Tibial nerve (tissue), 4 donors: Measurements from ENCODE around the gene WNT3A. TPM values are rescaled to one million over a fixed set of nuclear protein-coding genes. Genes with fewer than 3 reads are reported as not detected.
A peak's percentile ranks its signal among the peaks of the same experiment; 100 is the strongest.

Source experiments
- DNase-seq, 2 donors: peaks; one replicate each; pipeline ENCODE4 v3.0.0-alpha.2; 2019; ENCODE audit warnings: low spot score in 2 of 2
- H3K27ac ChIP-seq, 4 donors: fragments of 200-600 bp; sonication (generic) in 3 of 4; one replicate each; pipeline ENCODE4 v1.5.1; 2017 to 2019; ENCODE audit warnings: mild to moderate bottlenecking in 1 of 4
- H3K27me3 ChIP-seq, 2 donors: fragments of 200-600 bp; sonication (generic) in 1 of 2; one replicate each; pipeline versions ENCODE4 v1.5.1 to v1.6.0; 2017 to 2019
- H3K36me3 ChIP-seq, 3 donors: fragments of 200-600 bp; sonication (generic); one replicate each; pipeline ENCODE4 v1.5.1; 2018 to 2019
- H3K4me1 ChIP-seq, 4 donors: fragments of 200-600 bp; sonication (generic) in 3 of 4; one replicate each; pipeline ENCODE4 v1.5.1; 2017 to 2019
- H3K4me3 ChIP-seq, 4 donors: fragments of 200-600 bp; sonication (generic) in 3 of 4; one replicate each; pipeline ENCODE4 v1.5.1; 2017 to 2019; ENCODE audit warnings: mild to moderate bottlenecking in 1 of 4, moderate library complexity in 1 of 4
- H3K9me3 ChIP-seq, 4 donors: fragments of 200-600 bp; sonication (generic) in 3 of 4; one replicate each; pipeline ENCODE4 v1.5.1; 2017 to 2019
- EP300 ChIP-seq, 2 donors: sonication (generic); formaldehyde crosslinking; IDR thresholded peaks; one replicate each; pipeline ENCODE4 v1.6.1; 2017; ENCODE audit warnings: antibody characterized with exemption in 2 of 2, mild to moderate bottlenecking in 1 of 2
- POLR2A ChIP-seq, 2 donors: fragments of 450-650 bp; IDR thresholded peaks; one replicate each; pipeline ENCODE4 v1.6.1; 2017; ENCODE audit warnings: antibody characterized with exemption in 2 of 2, mild to moderate bottlenecking in 2 of 2, moderate library complexity in 2 of 2
- WGBS, 2 donors: methylation state at CpG; one replicate each; pipeline ENCODE4 v1.1.5; 2018; 5-methylcytosine and 5-hydroxymethylcytosine counted together
- total RNA-seq, 4 donors: library from RNA; depleted of rRNA; stranded (reverse); fragments of >200 nt; gene quantifications; one replicate each; pipeline ENCODE4 v1.1.0, GENCODE V29; 2016
- TF ChIP-seq, protein P1 (sequence below), 5 experiments: fragments of 200-600 bp in 3 of 5; fragments of 450-650 bp in 2 of 5; sonication (generic) in 3 of 5; IDR thresholded peaks; one replicate each; pipeline ENCODE4 v1.5.1; 2016 to 2019; ENCODE audit warnings: antibody characterized with exemption in 5 of 5, mild to moderate bottlenecking in 3 of 5, moderate library complexity in 2 of 5

Gene WNT3A
- total RNA-seq, 4 donors from 2014 or later, result not detected

DNA sequence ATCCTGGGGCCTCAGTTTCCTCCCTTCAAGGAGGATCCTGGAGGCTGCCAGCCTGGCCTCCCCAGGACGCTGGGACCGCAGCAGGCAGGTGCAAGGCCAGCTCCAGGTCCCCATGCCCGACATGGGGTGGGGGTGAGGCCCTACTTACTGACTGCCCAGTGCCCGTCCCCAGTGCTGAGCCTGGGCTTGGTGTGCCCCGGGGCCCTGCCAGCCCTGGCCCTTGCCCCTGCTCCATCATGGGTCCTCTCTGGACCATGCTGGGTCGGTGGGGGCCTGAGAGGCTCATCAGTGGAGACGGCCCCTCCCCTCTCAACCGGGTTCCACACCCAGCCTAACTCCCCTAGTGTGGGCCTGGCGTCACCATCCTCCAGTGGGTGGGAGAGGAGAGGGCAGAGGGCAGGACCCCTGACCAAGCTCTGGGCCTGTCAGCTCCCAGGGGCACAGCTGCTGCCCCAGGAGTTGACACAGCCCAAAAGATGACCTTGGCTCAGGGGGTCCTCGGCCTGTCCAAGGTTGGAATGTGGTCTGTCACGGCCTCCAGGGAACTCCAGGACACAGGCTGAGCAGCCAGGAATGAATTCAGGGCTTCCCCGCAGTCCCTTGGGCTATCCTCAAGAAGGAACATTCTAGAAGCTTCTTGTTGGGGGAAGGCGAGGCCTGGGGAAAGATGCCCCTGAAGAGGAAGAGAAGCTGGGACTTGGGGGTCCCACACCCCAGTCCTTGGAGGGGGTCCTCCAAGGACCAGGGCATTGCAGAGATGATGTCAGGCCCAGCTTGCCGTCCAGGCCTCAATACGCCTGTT is 58.1 kb downstream of the WNT3A start:
- WGBS, 2 donors, result 59 to 60% methylated on average over 8 to 13 of the region's 15 CpGs

DNA sequence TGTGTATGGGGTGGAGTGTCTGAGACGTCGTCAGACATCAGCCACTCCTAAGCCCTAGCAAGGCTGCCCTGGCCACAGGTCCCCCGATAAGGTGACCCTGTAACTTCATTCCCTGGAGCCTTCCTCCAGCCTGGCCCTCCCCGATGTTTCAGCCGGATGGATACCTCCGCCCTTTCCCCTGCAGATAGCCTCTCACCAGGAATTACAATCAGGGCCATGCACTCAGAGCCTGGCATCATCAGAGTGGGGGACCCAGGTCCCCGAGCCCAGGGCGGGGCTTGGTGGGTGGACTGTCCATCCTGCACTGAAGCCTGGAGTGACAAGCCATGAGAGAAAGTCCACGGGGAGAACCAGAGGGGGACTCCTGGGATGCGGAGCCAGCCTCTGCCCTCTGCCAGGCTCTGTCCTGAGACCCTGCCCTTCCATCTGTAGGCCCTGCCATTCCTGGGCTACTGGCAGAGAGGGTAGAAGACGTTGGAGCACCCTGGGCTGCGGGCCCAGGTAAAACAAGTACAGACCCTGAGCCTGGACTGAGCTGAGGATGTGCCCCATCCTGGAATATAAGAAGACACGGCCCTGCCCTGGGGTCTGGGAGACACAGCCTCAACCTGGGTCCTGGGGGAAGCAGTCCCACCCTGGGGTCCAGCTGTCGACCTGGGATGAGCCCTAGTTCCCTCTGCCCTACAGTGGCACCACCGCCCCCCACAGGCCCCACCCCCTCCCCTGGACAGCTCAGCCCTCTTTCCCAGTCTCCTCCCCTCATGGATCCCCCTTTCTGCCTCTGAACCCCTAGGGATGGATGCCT is 58.9 kb downstream of the WNT3A start:
- no peaks in the 10 kb centered on the region for H3K36me3 ChIP-seq
- H3K4me3 ChIP-seq, result no peak overlapping the region
- H3K4me1 ChIP-seq, result peaks cover 0 to 5% (median under 1%) of the 10 kb centered on the region in 4 donors
- no peak for DNase-seq
- H3K27me3 ChIP-seq, result peaks cover 0 to 70% of the 10 kb centered on the region in 2 donors
- WGBS, 2 donors, result 69 to 71% methylated on average over 15 of the region's 15 CpGs
- H3K9me3 ChIP-seq, result no peaks in the 10 kb centered on the region
- no peak overlapping the region for H3K27ac ChIP-seq
- TF ChIP-seq EP300 (IDR thresholded peaks at IDR 0.05) (no peak), POLR2A (IDR thresholded peaks at IDR 0.05) (no peak)
- TF ChIP-seq, protein P1, sequence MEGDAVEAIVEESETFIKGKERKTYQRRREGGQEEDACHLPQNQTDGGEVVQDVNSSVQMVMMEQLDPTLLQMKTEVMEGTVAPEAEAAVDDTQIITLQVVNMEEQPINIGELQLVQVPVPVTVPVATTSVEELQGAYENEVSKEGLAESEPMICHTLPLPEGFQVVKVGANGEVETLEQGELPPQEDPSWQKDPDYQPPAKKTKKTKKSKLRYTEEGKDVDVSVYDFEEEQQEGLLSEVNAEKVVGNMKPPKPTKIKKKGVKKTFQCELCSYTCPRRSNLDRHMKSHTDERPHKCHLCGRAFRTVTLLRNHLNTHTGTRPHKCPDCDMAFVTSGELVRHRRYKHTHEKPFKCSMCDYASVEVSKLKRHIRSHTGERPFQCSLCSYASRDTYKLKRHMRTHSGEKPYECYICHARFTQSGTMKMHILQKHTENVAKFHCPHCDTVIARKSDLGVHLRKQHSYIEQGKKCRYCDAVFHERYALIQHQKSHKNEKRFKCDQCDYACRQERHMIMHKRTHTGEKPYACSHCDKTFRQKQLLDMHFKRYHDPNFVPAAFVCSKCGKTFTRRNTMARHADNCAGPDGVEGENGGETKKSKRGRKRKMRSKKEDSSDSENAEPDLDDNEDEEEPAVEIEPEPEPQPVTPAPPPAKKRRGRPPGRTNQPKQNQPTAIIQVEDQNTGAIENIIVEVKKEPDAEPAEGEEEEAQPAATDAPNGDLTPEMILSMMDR (IDR thresholded peaks at IDR 0.05), result no peak

More for the DNA sequence above, 58.1 kb downstream of the WNT3A start:
- Histone ChIP-seq H3K4me1 (peaks cover 0 to 13% (median 4%) of the 10 kb centered on the region in 4 donors), H3K27me3 (peaks cover 0 to 78% of the 10 kb centered on the region in 2 donors), H3K36me3 (no peaks in the 10 kb centered on the region), H3K27ac (no peak overlapping the region), H3K4me3 (no peak overlapping the region), H3K9me3 (no peaks in the 10 kb centered on the region)
- TF ChIP-seq POLR2A (IDR thresholded peaks at IDR 0.05), result no peak
- TF ChIP-seq, protein P1 (IDR thresholded peaks at IDR 0.05), result no peak
- TF ChIP-seq EP300 (IDR thresholded peaks at IDR 0.05), result no peak
- no peak for DNase-seq

- Histone ChIP-seq H3K4me3 (no peak overlapping the region), H3K27me3 (peaks cover 0 to 63% of the 10 kb centered on the region in 2 donors), H3K9me3 (no peaks in the 10 kb centered on the region), H3K4me1 (no peaks in the 10 kb centered on the region), H3K36me3 (no peaks in the 10 kb centered on the region), H3K27ac (no peak overlapping the region)
- TF ChIP-seq, protein P1 (IDR thresholded peaks at IDR 0.05), result no peak
- no peak for TF ChIP-seq EP300 (IDR thresholded peaks at IDR 0.05)
- TF ChIP-seq POLR2A (IDR thresholded peaks at IDR 0.05), result no peak
- WGBS, 2 donors, result 25 to 28% methylated on average over 2 to 3 of the region's 4 CpGs
- DNase-seq, result no peak
These were observed 59.6 kb downstream of the WNT3A start for GRCh38 chr1:228066416-228066815.

- Histone ChIP-seq H3K27ac (no peak overlapping the region), H3K27me3 (peaks cover 0 to 57% of the 10 kb centered on the region in 2 donors), H3K4me1 (no peaks in the 10 kb centered on the region), H3K4me3 (no peak overlapping the region), H3K36me3 (no peaks in the 10 kb centered on the region), H3K9me3 (no peaks in the 10 kb centered on the region)
- TF ChIP-seq POLR2A (IDR thresholded peaks at IDR 0.05), result no peak
- TF ChIP-seq EP300 (IDR thresholded peaks at IDR 0.05), result no peak
- TF ChIP-seq, protein P1 (IDR thresholded peaks at IDR 0.05), result no peak
- 54 to 67% methylated on average over 9 to 10 of the region's 10 CpGs for WGBS, 2 donors
- peak in 1 of 2 donors; percentile 1 for DNase-seq
These were observed 60.3 kb downstream of the WNT3A start for GRCh38 chr1:228066891-228067654.
